PFSK-1 (cell line): ENCODE measurements around the gene PRKAR1B.

Experiments
- FOXP2 ChIP-seq: optimal IDR thresholded peaks from 2 replicates; pipeline ENCODE3; 2011; ENCODE audit warnings: borderline replicate concordance, control low read depth, inconsistent platforms; ENCODE audit not compliant: insufficient read depth; ENCODE audit errors: extremely low read length, extremely low read depth
- POLR2AphosphoS5 ChIP-seq: IDR thresholded peaks from 2 replicates; pipeline ENCODE4 v1.6.1; 2012; ENCODE audit warnings: low read depth, mild to moderate bottlenecking, control low read depth, low read length, moderate library complexity
- REST ChIP-seq, 2 experiments: IDR thresholded peaks; 2 replicates each; pipeline versions ENCODE4 v1.6.1 to v1.8.0; 2011 to 2012; ENCODE audit warnings: low read depth in 2 of 2, low read length in 2 of 2, control low read depth in 1 of 2, inconsistent platforms in 1 of 2, mild to moderate bottlenecking in 1 of 2, moderate library complexity in 1 of 2; ENCODE audit not compliant: insufficient read depth in 1 of 2
- SIN3A ChIP-seq: IDR thresholded peaks from 2 replicates; pipeline ENCODE4 v1.6.1; 2012; ENCODE audit warnings: mild to moderate bottlenecking, low read length, moderate library complexity, borderline replicate concordance; ENCODE audit not compliant: insufficient read depth
- TAF1 ChIP-seq: IDR thresholded peaks from 2 replicates; pipeline ENCODE4 v1.6.1; 2012; ENCODE audit warnings: low read length, control low read depth, borderline replicate concordance; ENCODE audit not compliant: insufficient read depth

Gene PRKAR1B

GRCh38 chr7:621572-622285 is 105.4 kb downstream of the PRKAR1B start:
- TF ChIP-seq POLR2AphosphoS5 = no peak

GRCh38 chr7:620885-621284 is 106.2 kb downstream of the PRKAR1B start:
- TF ChIP-seq POLR2AphosphoS5 (no peak), REST (IDR thresholded peaks at IDR 0.05; ENCODE audit: insufficient read depth in 1 of 2, low read depth in 2 of 2, low read length in 2 of 2) (no peak)

- TF ChIP-seq TAF1 = no peak
- no peak for TF ChIP-seq POLR2AphosphoS5
Measured at GRCh38 chr7:620056-620455, 107.0 kb downstream of the PRKAR1B start.

GRCh38 chr7:619368-619840 is 107.7 kb downstream of the PRKAR1B start:
- TF ChIP-seq POLR2AphosphoS5 (no peak), FOXP2 (no peak), SIN3A (no peak), TAF1 (no peak), REST (IDR thresholded peaks at IDR 0.05; ENCODE audit: insufficient read depth in 1 of 2, low read depth in 2 of 2, low read length in 2 of 2) (no peak)

- TF ChIP-seq SIN3A (no peak), FOXP2 (no peak), POLR2AphosphoS5 (no peak), REST (IDR thresholded peaks at IDR 0.05; ENCODE audit: insufficient read depth in 1 of 2, low read depth in 2 of 2, low read length in 2 of 2) (no peak), TAF1 (no peak)
Measured at GRCh38 chr7:618539-619367, 108.3 kb downstream of the PRKAR1B start.

GRCh38 chr7:617614-618538 is 109.2 kb downstream of the PRKAR1B start:
- TF ChIP-seq REST (IDR thresholded peaks at IDR 0.05; ENCODE audit: insufficient read depth in 1 of 2, low read depth in 2 of 2, low read length in 2 of 2) = no peak
